Stimulated activated CD8-positive, alpha-beta memory T cell treated with anti-CD3 and anti-CD28 coated beads, Interleukin-7, amount 100 ng/mL, for 48 hours (primary cell): Measurements from ENCODE around the gene SCARB1.

Experiments used
- DNase-seq, 2 donors: peaks; one replicate each; pipeline ENCODE4 v3.0.0-alpha.2; 2020; ENCODE audit warnings: low read depth in 1 of 2; ENCODE audit errors: extremely low read depth in 1 of 2

The SCARB1 gene

GRCh38 chr12:124737772-124738635 is 125.7 kb downstream of the SCARB1 start:
- no peak for DNase-seq

GRCh38 chr12:124737040-124737419 is 126.6 kb downstream of the SCARB1 start:
- DNase-seq, result no peak

GRCh38 chr12:124736115-124737039 is 127.3 kb downstream of the SCARB1 start:
- DNase-seq, result no peak

GRCh38 chr12:124734224-124734788 is 129.4 kb downstream of the SCARB1 start:
- DNase-seq, result no peak

GRCh38 chr12:124733086-124733485 is 130.6 kb downstream of the SCARB1 start:
- no peak for DNase-seq

GRCh38 chr12:124732275-124733075 is 131.2 kb downstream of the SCARB1 start:
- no peak for DNase-seq

- no peak for DNase-seq
These were observed 131.8 kb downstream of the SCARB1 start for GRCh38 chr12:124731869-124732268.

- DNase-seq, result no peak
These were observed 133.2 kb downstream of the SCARB1 start for GRCh38 chr12:124730455-124730932.

GRCh38 chr12:124727922-124728321 is 135.7 kb downstream of the SCARB1 start:
- no peak for DNase-seq

GRCh38 chr12:124727264-124727800 is 136.3 kb downstream of the SCARB1 start:
- no peak for DNase-seq
